Stimulated activated naive CD8-positive, alpha-beta T cell treated with anti-CD3 and anti-CD28 coated beads, Interleukin-15, Interleukin-2, amounts not matched to agents 100 ng/mL and 50 ng/mL, for 24 hours (primary cell): ENCODE results near the gene SERPINA1.

ENCODE experiments used
- H3K27ac Mint-ChIP-seq: one replicate; pipeline ENCODE4 v1.8.0; 2021; ENCODE audit warnings: mild to moderate bottlenecking, mixed read lengths
- H3K27me3 Mint-ChIP-seq: one replicate; pipeline ENCODE4 v1.8.0; 2021; ENCODE audit warnings: mixed read lengths
- H3K36me3 Mint-ChIP-seq: one replicate; pipeline ENCODE4 v1.8.0; 2021; ENCODE audit warnings: low read depth, mixed read lengths
- H3K4me1 Mint-ChIP-seq: one replicate; pipeline ENCODE4 v1.8.0; 2021; ENCODE audit warnings: low read depth, mixed read lengths
- H3K4me3 Mint-ChIP-seq: one replicate; pipeline ENCODE4 v1.8.0; 2021; ENCODE audit warnings: mild to moderate bottlenecking, mixed read lengths
- H3K9me3 Mint-ChIP-seq: one replicate; pipeline ENCODE4 v1.8.0; 2021; ENCODE audit warnings: mixed read lengths

The SERPINA1 gene

DNA sequence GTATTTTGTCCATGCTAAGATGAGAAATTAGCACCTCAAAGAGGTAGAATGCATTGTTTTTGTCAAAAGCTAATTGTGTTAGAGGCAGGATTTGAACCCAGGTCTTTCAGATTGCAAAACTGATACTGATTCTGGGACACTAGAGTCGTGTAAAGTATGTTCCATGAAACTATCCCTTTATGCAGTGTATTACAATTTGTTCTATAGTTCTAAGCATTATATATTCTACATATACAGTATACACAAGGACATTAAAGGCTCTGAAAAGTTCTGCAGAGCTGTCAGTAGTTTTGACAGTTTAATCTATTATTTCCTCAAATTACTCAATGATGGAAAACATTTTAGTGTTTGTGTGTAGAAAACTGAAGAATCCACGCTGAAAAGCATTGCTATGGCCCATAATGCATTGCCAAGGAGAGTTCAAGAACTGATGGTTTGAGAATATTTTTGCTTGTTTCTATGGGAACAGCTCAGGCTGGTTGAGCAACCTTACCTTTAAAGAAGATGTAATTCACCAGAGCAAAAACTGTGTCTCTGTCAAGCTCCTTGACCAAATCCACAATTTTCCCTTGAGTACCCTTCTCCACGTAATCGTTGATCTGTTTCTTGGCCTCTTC is 6.2 kb downstream of the SERPINA1 start:
- Mint-ChIP-seq H3K4me3 (no peak overlapping the region), H3K9me3 (no peaks in the 10 kb centered on the region), H3K4me1 (peaks cover 11% of the 10 kb centered on the region), H3K27ac (no peak overlapping the region), H3K36me3 (no peaks in the 10 kb centered on the region), H3K27me3 (no peaks in the 10 kb centered on the region)

DNA sequence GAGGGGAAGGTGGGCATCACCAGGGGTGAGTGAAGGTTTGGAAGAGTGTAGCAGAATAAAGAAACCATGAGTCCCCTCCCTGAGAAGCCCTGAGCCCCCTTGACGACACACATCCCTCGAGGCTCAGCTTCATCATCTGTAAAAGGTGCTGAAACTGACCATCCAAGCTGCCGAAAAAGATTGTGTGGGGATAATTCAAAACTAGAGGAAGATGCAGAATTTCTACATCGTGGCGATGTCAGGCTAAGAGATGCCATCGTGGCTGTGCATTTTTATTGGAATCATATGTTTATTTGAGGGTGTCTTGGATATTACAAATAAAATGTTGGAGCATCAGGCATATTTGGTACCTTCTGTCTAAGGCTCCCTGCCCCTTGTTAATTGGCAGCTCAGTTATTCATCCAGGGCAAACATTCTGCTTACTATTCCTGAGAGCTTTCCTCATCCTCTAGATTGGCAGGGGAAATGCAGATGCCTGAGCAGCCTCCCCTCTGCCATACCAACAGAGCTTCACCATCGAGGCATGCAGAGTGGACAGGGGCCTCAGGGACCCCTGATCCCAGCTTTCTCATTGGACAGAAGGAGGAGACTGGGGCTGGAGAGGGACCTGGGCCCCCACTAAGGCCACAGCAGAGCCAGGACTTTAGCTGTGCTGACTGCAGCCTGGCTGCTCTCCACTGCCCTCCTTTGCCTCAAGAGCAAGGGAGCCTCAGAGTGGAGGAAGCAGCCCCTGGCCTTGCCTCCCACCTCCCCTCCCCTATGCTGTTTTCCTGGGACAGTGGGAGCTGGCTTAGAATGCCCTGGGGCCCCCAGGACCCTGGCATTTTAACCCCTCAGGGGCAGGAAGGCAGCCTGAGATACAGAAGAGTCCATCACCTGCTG is 7.0 kb downstream of the SERPINA1 start:
- Mint-ChIP-seq H3K9me3 (no peaks in the 10 kb centered on the region), H3K4me3 (no peak overlapping the region), H3K27me3 (no peaks in the 10 kb centered on the region), H3K4me1 (peaks cover 11% of the 10 kb centered on the region), H3K27ac (peak overlapping the region; percentile 42), H3K36me3 (no peaks in the 10 kb centered on the region)

DNA sequence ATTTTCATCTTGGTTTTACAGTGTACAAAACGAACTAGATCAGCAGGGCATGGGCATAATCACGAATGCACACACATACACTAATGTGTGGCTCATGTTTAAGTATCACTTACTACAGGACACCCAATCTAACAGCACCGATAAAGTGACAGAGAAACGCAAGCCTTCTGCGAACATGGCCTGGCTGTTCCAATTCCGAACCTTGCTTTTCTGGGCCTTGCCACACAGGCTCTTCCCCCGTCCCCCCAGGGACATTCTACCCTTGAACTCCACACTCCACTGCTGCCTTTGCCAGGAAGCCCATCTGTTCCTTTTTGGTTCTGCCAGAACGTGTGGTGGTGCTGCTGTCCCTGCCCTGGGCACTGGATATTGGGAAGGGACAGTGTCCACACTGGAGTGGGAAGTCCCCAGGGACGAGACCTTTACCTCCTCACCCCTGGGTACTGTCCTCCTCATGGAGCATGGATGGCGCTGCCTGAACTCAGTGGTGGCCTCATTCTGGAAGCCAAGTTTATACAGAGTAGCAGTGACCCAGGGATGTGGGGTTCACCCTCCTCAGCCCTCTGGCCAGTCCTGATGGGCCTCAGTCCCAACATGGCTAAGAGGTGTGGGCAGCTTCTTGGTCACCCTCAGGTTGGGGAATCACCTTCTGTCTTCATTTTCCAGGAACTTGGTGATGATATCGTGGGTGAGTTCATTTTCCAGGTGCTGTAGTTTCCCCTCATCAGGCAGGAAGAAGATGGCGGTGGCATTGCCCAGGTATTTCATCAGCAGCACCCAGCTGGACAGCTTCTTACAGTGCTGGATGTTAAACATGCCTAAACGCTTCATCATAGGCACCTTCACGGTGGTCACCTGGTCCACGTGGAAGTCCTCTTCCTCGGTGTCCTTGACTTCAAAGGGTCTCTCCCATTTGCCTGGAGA is 7.9 kb downstream of the SERPINA1 start:
- H3K27me3 Mint-ChIP-seq, result no peaks in the 10 kb centered on the region
- peaks cover 11% of the 10 kb centered on the region for H3K4me1 Mint-ChIP-seq
- H3K4me3 Mint-ChIP-seq, result no peak overlapping the region
- H3K9me3 Mint-ChIP-seq, result no peaks in the 10 kb centered on the region
- peak overlapping the region; percentile 42 for H3K27ac Mint-ChIP-seq
- H3K36me3 Mint-ChIP-seq, result no peaks in the 10 kb centered on the region

DNA sequence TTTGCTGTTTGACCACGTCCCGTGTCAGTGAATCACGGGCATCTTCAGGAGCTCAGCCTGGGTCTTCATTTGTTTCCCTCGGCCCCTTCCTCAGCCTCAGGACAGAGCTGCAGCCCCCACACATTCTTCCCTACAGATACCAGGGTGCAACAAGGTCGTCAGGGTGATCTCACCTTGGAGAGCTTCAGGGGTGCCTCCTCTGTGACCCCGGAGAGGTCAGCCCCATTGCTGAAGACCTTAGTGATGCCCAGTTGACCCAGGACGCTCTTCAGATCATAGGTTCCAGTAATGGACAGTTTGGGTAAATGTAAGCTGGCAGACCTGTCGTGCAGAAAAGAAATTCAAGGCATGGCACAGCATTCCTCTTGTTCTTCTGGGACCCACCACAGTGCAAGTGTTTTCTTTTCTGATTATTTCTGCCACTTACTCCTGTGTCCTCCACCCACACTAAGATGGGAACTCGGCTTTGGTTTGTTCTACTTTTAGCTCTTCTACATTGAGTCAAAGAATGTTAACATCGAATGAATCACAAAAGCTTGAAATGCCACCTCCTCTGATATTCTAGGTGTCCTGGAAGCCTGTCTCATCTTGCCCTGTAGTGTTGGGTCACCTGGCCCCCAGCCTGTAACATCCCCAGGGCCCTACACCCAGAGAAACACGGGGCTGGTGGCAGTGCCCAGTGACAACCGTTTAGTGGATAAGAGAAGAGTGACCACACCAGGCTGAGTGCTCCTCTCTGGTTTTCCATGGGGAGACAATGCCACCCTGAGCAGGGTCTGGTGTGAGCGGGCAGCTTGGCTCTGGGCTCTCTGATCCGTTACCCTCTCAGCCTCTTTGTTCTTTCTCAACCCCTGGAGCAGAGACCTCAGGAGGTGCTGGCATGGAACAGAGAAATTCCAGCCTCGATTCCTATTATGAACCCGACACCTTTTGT is 8.8 kb downstream of the SERPINA1 start:
- H3K4me3 Mint-ChIP-seq, result no peak overlapping the region
- H3K36me3 Mint-ChIP-seq, result no peaks in the 10 kb centered on the region
- peaks cover 11% of the 10 kb centered on the region for H3K4me1 Mint-ChIP-seq
- no peaks in the 10 kb centered on the region for H3K27me3 Mint-ChIP-seq
- no peaks in the 10 kb centered on the region for H3K9me3 Mint-ChIP-seq
- H3K27ac Mint-ChIP-seq, result peak overlapping the region; percentile 17

DNA sequence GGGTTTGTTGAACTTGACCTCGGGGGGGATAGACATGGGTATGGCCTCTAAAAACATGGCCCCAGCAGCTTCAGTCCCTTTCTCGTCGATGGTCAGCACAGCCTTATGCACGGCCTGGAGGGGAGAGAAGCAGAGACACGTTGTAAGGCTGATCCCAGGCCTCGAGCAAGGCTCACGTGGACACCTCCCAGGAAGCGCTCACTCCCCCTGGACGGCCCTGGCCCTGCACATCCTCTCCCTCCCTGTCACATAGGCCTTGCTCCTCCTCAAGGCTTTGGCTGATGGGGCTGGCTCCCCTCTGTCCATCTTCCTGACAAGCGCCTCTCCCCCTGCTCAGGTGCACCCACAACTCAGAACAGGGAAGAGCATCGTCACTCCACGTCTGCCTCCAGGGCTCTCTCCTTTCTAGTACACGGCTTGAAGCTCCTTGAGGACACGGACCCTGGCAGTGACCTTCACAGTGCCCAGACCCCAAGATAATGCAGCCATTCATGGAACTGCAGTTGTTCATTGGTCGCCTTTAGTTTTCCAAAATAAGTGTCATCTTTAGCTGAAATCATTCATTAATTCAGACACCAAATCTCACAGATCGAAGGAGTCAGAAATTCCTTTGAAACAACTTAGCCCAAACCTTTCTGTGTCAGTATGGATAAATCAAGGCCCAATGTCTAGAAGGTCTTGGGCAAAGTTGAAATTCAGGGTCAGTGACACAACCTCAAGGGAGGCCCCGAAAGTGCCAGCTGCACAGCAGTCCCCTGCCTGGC is 9.7 kb downstream of the SERPINA1 start:
- no peaks in the 10 kb centered on the region for H3K9me3 Mint-ChIP-seq
- no peaks in the 10 kb centered on the region for H3K36me3 Mint-ChIP-seq
- no peak overlapping the region for H3K27ac Mint-ChIP-seq
- H3K4me1 Mint-ChIP-seq, result peaks cover 11% of the 10 kb centered on the region
- no peaks in the 10 kb centered on the region for H3K27me3 Mint-ChIP-seq
- no peak overlapping the region for H3K4me3 Mint-ChIP-seq

DNA sequence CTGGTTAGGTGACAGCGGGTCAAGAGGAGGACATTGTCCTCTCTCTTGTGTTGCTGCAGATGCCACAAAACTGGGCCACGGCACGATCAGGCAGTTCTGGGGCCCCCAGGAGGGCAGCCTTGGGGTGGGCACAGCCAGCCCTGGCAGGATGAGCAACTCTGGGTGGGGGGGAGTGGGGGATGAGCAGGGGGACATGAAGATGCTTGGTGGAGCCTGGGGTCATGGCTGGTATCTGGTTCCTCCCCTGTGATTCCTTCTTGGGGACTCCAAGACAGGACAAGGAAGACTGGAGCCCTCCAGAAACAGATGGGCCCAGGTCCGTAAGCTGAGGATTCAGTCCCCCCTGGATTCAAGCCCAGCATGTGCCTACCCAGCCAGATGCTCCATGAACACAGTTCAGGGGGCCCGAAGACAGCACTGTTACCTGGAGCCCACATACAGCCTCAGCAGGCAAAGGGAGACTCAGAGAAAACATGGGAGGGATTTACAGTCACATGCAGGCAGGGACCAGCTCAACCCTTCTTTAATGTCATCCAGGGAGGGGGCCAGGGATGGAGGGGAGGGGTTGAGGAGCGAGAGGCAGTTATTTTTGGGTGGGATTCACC is 10.4 kb downstream of the SERPINA1 start:
- Mint-ChIP-seq H3K9me3 (no peaks in the 10 kb centered on the region), H3K4me1 (peaks cover 11% of the 10 kb centered on the region), H3K27ac (no peak overlapping the region), H3K27me3 (no peaks in the 10 kb centered on the region), H3K4me3 (no peak overlapping the region), H3K36me3 (no peaks in the 10 kb centered on the region)

DNA sequence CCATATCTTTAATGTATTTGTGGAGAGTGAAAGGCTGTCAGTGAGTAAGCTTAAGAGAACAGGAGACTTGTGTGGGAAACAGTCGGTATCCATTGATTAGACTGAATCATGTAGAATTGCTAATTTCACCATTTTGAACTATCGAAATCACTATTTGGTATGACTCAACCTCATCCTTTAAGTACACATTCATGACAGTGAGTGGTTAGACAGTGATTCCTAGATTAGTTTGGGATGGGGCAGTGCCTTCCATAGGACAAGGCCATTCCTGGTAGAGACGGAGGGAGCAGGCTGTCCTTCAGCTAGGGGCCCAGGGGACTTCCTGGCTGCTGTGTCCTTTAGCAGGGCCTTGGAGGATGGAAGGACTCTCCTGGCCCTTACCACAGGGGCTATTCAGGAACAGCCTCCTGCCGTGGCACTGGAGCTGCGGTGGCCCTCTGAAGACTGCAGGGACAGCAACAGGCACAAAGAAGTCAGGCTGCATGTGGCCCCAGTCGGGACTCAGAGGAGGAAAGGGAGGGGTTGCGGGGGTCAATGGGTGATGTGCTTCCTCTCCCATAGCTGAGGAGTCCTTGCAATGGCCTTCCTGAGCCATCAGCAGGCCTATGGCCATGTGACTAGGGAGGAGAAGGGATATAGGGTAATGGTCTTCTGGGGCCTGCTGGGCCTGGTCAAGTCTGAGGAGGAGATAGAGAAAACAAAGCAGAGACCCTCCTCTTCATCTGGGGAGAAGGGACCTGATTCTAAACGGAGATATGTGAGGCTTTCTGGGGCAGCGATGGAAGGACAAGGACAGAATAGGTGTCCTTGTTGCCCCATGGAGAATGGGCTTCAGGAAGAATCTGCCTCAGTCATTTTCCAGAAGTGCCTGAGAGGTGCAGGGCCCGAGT is 11.2 kb downstream of the SERPINA1 start:
- Mint-ChIP-seq H3K27ac (no peak overlapping the region), H3K4me1 (peaks cover 11% of the 10 kb centered on the region), H3K36me3 (no peaks in the 10 kb centered on the region), H3K27me3 (no peaks in the 10 kb centered on the region), H3K9me3 (no peaks in the 10 kb centered on the region), H3K4me3 (no peak overlapping the region)

DNA sequence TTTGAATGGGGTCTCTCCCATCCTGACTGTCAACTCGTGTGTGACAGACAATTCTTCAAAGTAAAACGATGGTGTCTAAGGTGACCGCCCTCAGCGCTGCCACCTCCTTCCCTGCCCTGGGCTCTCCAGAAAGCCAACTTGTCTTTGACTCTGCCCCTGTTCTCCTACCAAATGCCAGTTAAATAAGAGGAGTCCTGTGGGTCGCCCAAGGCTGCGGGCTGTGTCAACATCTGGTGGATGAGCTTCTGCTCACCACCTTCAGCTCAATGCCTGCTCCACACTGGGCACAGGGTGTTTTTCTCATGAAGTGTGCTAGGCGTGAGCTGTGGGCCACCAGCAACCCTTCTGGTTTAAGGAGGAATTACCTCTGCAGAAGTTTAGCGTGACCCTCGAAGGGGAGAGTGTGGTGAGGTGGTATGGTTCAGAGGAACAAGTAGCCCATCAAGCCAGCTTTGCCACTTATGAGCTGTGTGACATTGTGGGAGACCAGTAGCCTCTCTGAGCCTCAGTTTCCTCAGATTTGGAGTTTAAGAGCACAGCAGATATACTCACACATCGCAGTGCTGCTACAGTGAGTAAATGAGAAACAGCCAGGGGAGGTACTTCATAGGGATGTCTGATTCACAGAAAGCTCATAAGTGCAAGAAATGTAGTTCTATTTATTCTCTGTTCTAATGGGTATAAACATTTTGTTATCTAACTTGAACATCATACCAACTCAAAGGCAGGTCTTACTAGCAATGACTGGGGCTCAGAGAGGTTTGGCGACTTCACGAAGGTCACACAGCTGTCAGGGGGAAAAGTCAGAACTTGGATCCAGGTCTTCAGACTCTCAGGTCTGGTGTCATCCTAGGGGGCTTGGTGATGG is 12.1 kb downstream of the SERPINA1 start:
- Mint-ChIP-seq H3K27me3 (no peaks in the 10 kb centered on the region), H3K36me3 (no peaks in the 10 kb centered on the region), H3K27ac (no peak overlapping the region), H3K4me3 (no peak overlapping the region), H3K4me1 (peaks cover 11% of the 10 kb centered on the region), H3K9me3 (no peaks in the 10 kb centered on the region)

DNA sequence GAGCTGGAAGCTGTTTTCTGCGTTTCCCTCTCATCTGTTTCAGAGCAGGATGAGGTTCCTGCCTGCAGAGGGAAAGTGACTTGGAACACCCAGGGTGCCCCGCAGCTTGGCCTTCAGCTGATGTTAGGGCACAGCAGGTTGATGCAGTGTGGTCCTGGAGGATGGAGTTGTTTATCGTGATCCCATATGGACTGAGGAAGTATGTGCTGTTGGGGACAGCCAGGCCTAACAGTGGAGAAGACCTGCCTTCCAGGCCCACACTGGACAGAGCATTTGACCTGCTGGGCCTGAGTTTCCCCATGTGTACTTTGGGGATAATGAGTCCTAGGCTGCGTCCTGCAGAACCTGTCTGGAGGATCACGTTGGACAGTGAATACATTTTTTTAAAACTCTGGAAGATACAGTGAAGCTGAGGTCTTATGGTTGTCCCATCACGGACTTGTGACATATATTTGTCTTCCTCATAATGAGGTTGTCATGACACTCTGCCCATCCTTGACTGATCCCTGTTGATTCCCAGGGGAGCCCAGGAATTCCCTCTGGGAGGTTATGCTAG is 12.8 kb downstream of the SERPINA1 start:
- no peak overlapping the region for H3K4me3 Mint-ChIP-seq
- no peaks in the 10 kb centered on the region for H3K27me3 Mint-ChIP-seq

DNA sequence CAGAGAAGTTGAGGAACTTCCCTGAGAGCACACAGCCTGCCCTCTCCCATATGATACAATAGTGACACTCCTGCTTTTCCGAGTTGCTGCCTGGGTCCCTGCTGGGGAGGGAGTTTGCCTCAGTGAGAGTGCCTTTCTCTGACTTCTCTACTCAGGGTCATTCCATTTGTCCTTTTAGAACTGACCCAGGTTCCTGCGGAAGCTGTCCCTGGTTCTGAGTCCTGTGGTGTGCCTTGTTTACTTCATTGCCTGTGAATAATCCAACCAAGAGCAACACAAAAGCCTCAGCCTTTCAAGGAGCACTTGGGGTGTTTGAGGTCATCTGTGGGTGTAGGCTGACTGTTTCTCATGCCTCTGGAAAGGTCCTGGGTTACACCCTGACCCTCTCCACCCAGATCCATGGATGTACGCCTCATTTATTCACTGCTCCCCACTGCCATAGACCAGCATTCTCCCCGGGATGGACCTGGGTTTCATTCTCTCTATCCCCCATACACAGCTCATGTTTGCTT is 13.6 kb downstream of the SERPINA1 start:
- Mint-ChIP-seq H3K4me3 (no peak overlapping the region), H3K36me3 (no peaks in the 10 kb centered on the region), H3K27me3 (no peaks in the 10 kb centered on the region), H3K4me1 (peaks cover 2% of the 10 kb centered on the region), H3K27ac (no peak overlapping the region), H3K9me3 (no peaks in the 10 kb centered on the region)

More for the DNA sequence above, 12.8 kb downstream of the SERPINA1 start:
- H3K4me1 Mint-ChIP-seq, result peaks cover 8% of the 10 kb centered on the region
- no peaks in the 10 kb centered on the region for H3K36me3 Mint-ChIP-seq
- H3K9me3 Mint-ChIP-seq, result no peaks in the 10 kb centered on the region
- no peak overlapping the region for H3K27ac Mint-ChIP-seq

DNA sequence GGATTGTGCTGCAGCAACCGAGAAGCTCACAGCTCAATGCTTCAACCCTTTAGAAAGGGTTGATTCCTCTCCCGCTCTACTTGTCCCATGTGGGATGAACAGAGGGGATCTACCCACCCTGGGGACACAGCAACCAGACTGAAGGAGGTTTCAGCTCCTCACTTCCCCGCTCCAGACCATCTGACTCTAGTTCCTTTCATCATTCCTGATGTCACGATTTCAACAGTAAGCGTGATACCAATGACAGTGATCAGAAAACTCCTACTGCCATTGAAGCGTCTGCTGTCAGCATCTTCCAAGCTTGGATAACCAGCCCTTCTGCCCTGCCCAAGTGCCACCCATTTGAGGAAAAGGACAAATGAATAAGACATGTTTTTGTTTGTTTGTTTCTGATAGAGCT is 14.3 kb downstream of the SERPINA1 start:
- no peak overlapping the region for H3K27ac Mint-ChIP-seq
- H3K4me1 Mint-ChIP-seq, result no peaks in the 10 kb centered on the region
- no peaks in the 10 kb centered on the region for H3K27me3 Mint-ChIP-seq
- H3K4me3 Mint-ChIP-seq, result no peak overlapping the region
- no peaks in the 10 kb centered on the region for H3K36me3 Mint-ChIP-seq
- no peaks in the 10 kb centered on the region for H3K9me3 Mint-ChIP-seq
